Thymus (tissue), 11 donors: ENCODE data around the gene VILL. TPM values are rescaled to one million over a fixed set of nuclear protein-coding genes. Genes with fewer than 3 reads are reported as not detected.
"Not testable (repeated sequence)": the region's sequence is repeated elsewhere in the genome, so short reads cannot be mapped to it uniquely, and the experiment has no call there.

Experiments
- DNase-seq, 9 donors: peaks; one replicate each; pipeline ENCODE4 v3.0.0-alpha.2; 2013; ENCODE audit warnings: low spot score in 9 of 9, low read depth in 6 of 9, missing footprints in 1 of 9
- H3K27ac ChIP-seq, 2 donors: one replicate each; pipeline ENCODE4 v1.5.1; 2013; ENCODE audit warnings: control low read depth in 1 of 2, low read depth in 1 of 2, low read length in 1 of 2, mild to moderate bottlenecking in 1 of 2, moderate library complexity in 1 of 2
- H3K27me3 ChIP-seq, 2 donors: one replicate each; pipeline ENCODE4 v1.5.1; 2013; ENCODE audit warnings: low read length in 1 of 2; ENCODE audit not compliant: control insufficient read depth in 2 of 2, insufficient read depth in 1 of 2
- H3K36me3 ChIP-seq, 2 donors: one replicate each; pipeline ENCODE4 v1.5.1; 2013; ENCODE audit warnings: low read length in 1 of 2, mild to moderate bottlenecking in 1 of 2, moderate library complexity in 1 of 2; ENCODE audit not compliant: control insufficient read depth in 2 of 2, insufficient read depth in 2 of 2
- H3K4me1 ChIP-seq, 2 donors: one replicate each; pipeline ENCODE4 v1.5.1; 2013; ENCODE audit warnings: low read length in 2 of 2; ENCODE audit not compliant: control insufficient read depth in 2 of 2, insufficient read depth in 2 of 2
- H3K4me3 ChIP-seq, 2 donors: one replicate each; pipeline ENCODE4 v1.5.1; 2013; ENCODE audit warnings: low read length in 2 of 2, control low read depth in 1 of 2, mild to moderate bottlenecking in 1 of 2
- H3K9me3 ChIP-seq, 2 donors: one replicate each; pipeline ENCODE4 v1.5.1; 2013; ENCODE audit warnings: low read length in 1 of 2, mild to moderate bottlenecking in 1 of 2; ENCODE audit not compliant: control insufficient read depth in 2 of 2, insufficient read depth in 1 of 2
- WGBS: extraction: QIAGEN DNeasy Blood & Tissue Kit; methylation state at CpG from one replicate; pipeline ENCODE4 v1.1.7; 2013; 5-methylcytosine and 5-hydroxymethylcytosine counted together
- polyA plus RNA-seq: library from polyadenylated mRNA; stranded (reverse); fragments of 200-250 nt; gene quantifications from one replicate; pipeline ENCODE4 v1.2.3, GENCODE V29; 2013
- total RNA-seq: library from RNA; stranded (reverse); fragments of 120-200 nt; gene quantifications from one replicate; pipeline ENCODE4 v1.2.4, GENCODE V29; 2013
- donor health status: healthy.

Gene VILL
- total and polyA plus RNA-seq, 2 donors, result 13.0 to 24.5 TPM

GRCh38 chr3:38043486-38043885 lies 52.9 kb downstream of the VILL start:
- Histone ChIP-seq H3K27me3 (peaks cover 6 to 25% of the 10 kb centered on the region in 2 donors), H3K27ac (no peak overlapping the region), H3K4me3 (no peak overlapping the region), H3K9me3 (peaks cover 0 to 3% of the 10 kb centered on the region in 2 donors), H3K36me3 (no peaks in the 10 kb centered on the region), H3K4me1 (peaks cover 7 to 15% of the 10 kb centered on the region in 2 donors)
- WGBS, result 96% methylated on average over 4 of the region's 4 CpGs
- no peak for DNase-seq

- Histone ChIP-seq H3K4me3 (no peak overlapping the region), H3K4me1 (no peaks in the 10 kb centered on the region), H3K36me3 (no peaks in the 10 kb centered on the region), H3K27ac (no peak overlapping the region), H3K27me3 (peaks cover 0 to 4% of the 10 kb centered on the region in 2 donors), H3K9me3 (no peaks in the 10 kb centered on the region)
- 96% methylated on average over 4 of the region's 4 CpGs for WGBS
- no peak for DNase-seq
These were observed 55.4 kb downstream of the VILL start for GRCh38 chr3:38046027-38046426.

GRCh38 chr3:38046821-38047220 lies 56.2 kb downstream of the VILL start:
- no peaks in the 10 kb centered on the region for H3K4me1 ChIP-seq
- 98% methylated on average over 2 of the region's 2 CpGs for WGBS
- no peak overlapping the region for H3K27ac ChIP-seq
- H3K4me3 ChIP-seq, result no peak overlapping the region
- no peaks in the 10 kb centered on the region for H3K36me3 ChIP-seq
- DNase-seq, result no peak
- no peaks in the 10 kb centered on the region for H3K9me3 ChIP-seq
- no peaks in the 10 kb centered on the region for H3K27me3 ChIP-seq

GRCh38 chr3:38047896-38048295 lies 57.3 kb downstream of the VILL start:
- 94% methylated on average over 2 of the region's 2 CpGs for WGBS
- no peak for DNase-seq
- Histone ChIP-seq H3K4me3 (no peak overlapping the region), H3K4me1 (no peaks in the 10 kb centered on the region), H3K36me3 (no peaks in the 10 kb centered on the region), H3K27ac (no peak overlapping the region), H3K9me3 (no peaks in the 10 kb centered on the region), H3K27me3 (no peaks in the 10 kb centered on the region)

- WGBS, result 97% methylated on average over 4 of the region's 4 CpGs
- Histone ChIP-seq H3K36me3 (no peaks in the 10 kb centered on the region), H3K27me3 (no peaks in the 10 kb centered on the region), H3K9me3 (no peaks in the 10 kb centered on the region), H3K27ac (no peak overlapping the region), H3K4me3 (no peak overlapping the region), H3K4me1 (peaks cover 0 to 3% of the 10 kb centered on the region in 2 donors)
- no peak for DNase-seq
These were observed 59.0 kb downstream of the VILL start for GRCh38 chr3:38049358-38050126.

GRCh38 chr3:38051131-38051530 lies 60.5 kb downstream of the VILL start:
- Histone ChIP-seq H3K4me1 (peaks cover 0 to 6% of the 10 kb centered on the region in 2 donors), H3K27me3 (no peaks in the 10 kb centered on the region), H3K27ac (no peak overlapping the region), H3K4me3 (no peak overlapping the region), H3K9me3 (no peaks in the 10 kb centered on the region), H3K36me3 (no peaks in the 10 kb centered on the region)
- no peak for DNase-seq
- WGBS, result 97% methylated on average over 13 of the region's 13 CpGs

GRCh38 chr3:38053286-38053685 lies 62.7 kb downstream of the VILL start:
- WGBS, result 97% methylated on average over 28 of the region's 32 CpGs
- H3K27me3 ChIP-seq, H3K4me1 ChIP-seq, H3K9me3 ChIP-seq, H3K36me3 ChIP-seq, H3K27ac ChIP-seq, H3K4me3 ChIP-seq, DNase-seq: not testable (repeated sequence)

- not testable (repeated sequence) for DNase-seq
These were observed 63.4 kb downstream of the VILL start for GRCh38 chr3:38053813-38054498.

GRCh38 chr3:38054499-38055001 lies 64.0 kb downstream of the VILL start:
- Histone ChIP-seq H3K4me3 (no peak overlapping the region), H3K27ac (no peak overlapping the region), H3K27me3 (no peaks in the 10 kb centered on the region), H3K9me3 (no peaks in the 10 kb centered on the region), H3K4me1 (peaks cover 0 to 13% of the 10 kb centered on the region in 2 donors), H3K36me3 (no peaks in the 10 kb centered on the region)
- DNase-seq, result no peak
- 34% methylated on average over 3 of the region's 3 CpGs for WGBS

More at GRCh38 chr3:38053813-38054498, 63.4 kb downstream of the VILL start:
- H3K9me3 ChIP-seq, H3K27me3 ChIP-seq, H3K36me3 ChIP-seq, H3K27ac ChIP-seq, H3K4me1 ChIP-seq, H3K4me3 ChIP-seq: not testable (repeated sequence)
- 89% methylated on average over 7 of the region's 9 CpGs for WGBS
